Measurements from ENCODE around the gene CAPN10.
A peak's percentile ranks its signal among the peaks of the same experiment; 100 is the strongest.

Gene CAPN10

GRCh38 chr2:240594511-240595380 lies 8.2 kb downstream of the CAPN10 start:
- H3K4me3 ChIP-seq (ENCODE audit: control insufficient read depth, low read depth, low read length): no peak overlapping the region
- DNase-seq (ENCODE audit: low read depth): no peak
- TF ChIP-seq CTCF (conservative IDR thresholded peaks at IDR 0.05; ENCODE audit: control insufficient read depth, insufficient read depth, low read depth, low read length): no peak

DNA sequence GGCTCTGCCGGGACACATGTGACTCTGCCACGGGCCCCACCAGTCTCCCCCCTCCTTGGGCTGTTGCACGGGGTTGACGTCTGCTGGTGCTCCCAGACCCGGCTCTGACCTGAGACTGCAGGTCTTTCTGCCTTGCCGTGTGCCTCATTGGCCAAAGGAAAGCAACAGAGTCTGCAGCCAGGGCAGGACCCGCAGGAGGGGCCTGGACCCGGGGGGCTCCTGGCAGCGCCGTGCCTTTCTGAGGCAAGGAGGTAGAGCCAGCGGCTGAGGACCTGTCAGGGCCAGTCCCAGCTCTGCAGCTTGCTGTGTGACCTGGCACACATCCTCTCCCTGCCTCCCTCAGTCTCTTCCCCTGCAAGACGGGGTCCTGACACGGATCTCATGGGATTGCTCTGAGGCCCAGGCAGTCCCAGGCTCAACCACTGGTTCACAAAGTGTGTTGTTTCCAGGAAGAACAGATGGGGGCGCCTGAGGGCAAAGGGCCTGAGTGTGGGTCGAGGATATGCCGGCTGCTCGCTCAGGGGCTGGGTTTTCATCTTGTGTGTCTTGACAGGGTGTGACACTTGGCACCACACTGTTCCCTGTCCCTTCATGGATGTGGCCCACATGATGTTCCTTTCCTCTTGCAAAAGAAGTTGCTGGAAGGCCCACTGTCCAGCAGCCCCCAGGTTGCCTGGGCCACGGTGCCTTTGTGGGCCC lies 9.0 kb downstream of the CAPN10 start:
- DNase-seq (ENCODE audit: low read depth): no peak
- TF ChIP-seq CTCF (conservative IDR thresholded peaks at IDR 0.05; ENCODE audit: control insufficient read depth, insufficient read depth, low read depth, low read length): peak; percentile 31
- no peak overlapping the region for H3K4me3 ChIP-seq (ENCODE audit: control insufficient read depth, low read depth, low read length)

DNA sequence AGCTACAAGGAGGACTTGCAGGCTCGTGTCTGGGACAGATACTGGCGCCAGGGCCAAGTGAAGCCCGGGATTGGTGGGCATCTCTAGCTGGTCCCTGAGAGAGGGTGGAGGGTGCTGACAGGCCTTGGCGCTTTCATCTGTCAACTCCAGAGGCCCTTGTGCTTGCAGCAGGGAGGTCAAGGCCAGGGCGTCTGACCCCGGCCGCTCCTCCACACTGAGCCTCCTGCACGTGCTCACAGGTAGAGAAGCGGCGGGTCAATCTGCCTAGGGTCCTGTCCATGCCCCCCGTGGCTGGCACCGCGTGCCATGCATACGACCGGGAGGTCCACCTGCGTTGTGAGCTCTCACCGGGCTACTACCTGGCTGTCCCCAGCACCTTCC lies 9.5 kb downstream of the CAPN10 start:
- no peak for DNase-seq (ENCODE audit: low read depth)
- TF ChIP-seq CTCF (conservative IDR thresholded peaks at IDR 0.05; ENCODE audit: control insufficient read depth, insufficient read depth, low read depth, low read length): no peak
- no peak overlapping the region for H3K4me3 ChIP-seq (ENCODE audit: control insufficient read depth, low read depth, low read length)

- no peak overlapping the region for H3K4me3 ChIP-seq (ENCODE audit: control insufficient read depth, low read depth, low read length)
- no peak for DNase-seq (ENCODE audit: low read depth)
- no peak for TF ChIP-seq CTCF (conservative IDR thresholded peaks at IDR 0.05; ENCODE audit: control insufficient read depth, insufficient read depth, low read depth, low read length)
Measured at GRCh38 chr2:240596491-240596931, 10.0 kb downstream of the CAPN10 start.

- H3K4me3 ChIP-seq (ENCODE audit: control insufficient read depth, low read depth, low read length): no peak overlapping the region
- TF ChIP-seq CTCF (conservative IDR thresholded peaks at IDR 0.05; ENCODE audit: control insufficient read depth, insufficient read depth, low read depth, low read length): no peak
- no peak for DNase-seq (ENCODE audit: low read depth)
Measured at GRCh38 chr2:240597054-240597418, 10.5 kb downstream of the CAPN10 start.

GRCh38 chr2:240597419-240598181 lies 11.1 kb downstream of the CAPN10 start:
- no peak for TF ChIP-seq CTCF (conservative IDR thresholded peaks at IDR 0.05; ENCODE audit: control insufficient read depth, insufficient read depth, low read depth, low read length)
- no peak overlapping the region for H3K4me3 ChIP-seq (ENCODE audit: control insufficient read depth, low read depth, low read length)
- DNase-seq (ENCODE audit: low read depth): no peak

Measured in fibroblast of mammary gland (primary cell).